A673 (cell line): ENCODE data around the gene GBA2.

Source experiments
- EZH2 ChIP-seq: fragments of 200-600 bp; sonication (generic); IDR thresholded peaks from 2 replicates; pipeline ENCODE4 v1.6.1; 2017; ENCODE audit warnings: borderline replicate concordance, low read depth, mild to moderate bottlenecking, mixed read lengths, antibody characterized with exemption, low read length; ENCODE audit not compliant: poor library complexity, severe bottlenecking
- TF ChIP-seq, protein P1 (sequence below): fragments of 300-800, 200-600 bp; sonication (generic); conservative IDR thresholded peaks from 2 replicates; pipeline ENCODE4 v1.5.1; 2017; ENCODE audit warnings: low read depth, mild to moderate bottlenecking, antibody characterized with exemption, low read length, moderate library complexity, mixed read lengths

DNA sequence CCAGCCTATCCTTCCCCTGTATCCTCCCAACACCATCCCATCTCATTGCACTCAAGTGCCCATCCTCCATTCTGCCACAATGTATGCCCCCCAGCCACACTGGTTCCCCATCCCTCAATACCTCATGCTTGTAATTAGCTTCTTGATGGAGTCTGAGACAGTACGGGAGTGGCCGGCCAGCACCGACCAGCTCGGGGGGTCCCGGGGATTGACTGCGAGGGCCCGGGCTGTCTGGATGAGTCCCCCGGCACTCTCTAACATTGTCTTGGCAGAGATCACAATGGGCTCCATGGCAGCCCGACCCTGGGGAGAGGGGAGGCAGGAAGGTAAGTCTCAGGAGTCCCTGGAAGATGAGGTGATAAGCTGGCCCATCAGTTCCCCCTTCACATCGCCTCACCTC is 42.1 kb downstream of the GBA2 start:
- TF ChIP-seq, protein P1, sequence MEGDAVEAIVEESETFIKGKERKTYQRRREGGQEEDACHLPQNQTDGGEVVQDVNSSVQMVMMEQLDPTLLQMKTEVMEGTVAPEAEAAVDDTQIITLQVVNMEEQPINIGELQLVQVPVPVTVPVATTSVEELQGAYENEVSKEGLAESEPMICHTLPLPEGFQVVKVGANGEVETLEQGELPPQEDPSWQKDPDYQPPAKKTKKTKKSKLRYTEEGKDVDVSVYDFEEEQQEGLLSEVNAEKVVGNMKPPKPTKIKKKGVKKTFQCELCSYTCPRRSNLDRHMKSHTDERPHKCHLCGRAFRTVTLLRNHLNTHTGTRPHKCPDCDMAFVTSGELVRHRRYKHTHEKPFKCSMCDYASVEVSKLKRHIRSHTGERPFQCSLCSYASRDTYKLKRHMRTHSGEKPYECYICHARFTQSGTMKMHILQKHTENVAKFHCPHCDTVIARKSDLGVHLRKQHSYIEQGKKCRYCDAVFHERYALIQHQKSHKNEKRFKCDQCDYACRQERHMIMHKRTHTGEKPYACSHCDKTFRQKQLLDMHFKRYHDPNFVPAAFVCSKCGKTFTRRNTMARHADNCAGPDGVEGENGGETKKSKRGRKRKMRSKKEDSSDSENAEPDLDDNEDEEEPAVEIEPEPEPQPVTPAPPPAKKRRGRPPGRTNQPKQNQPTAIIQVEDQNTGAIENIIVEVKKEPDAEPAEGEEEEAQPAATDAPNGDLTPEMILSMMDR = no peak
- no peak for TF ChIP-seq EZH2
